MM.1S (cell line): ENCODE data around the gene LRRC18.

ENCODE experiments used
- EZH2 ChIP-seq: fragments of 300-600 bp; sonication (generic); optimal IDR thresholded peaks from 2 replicates; pipeline ENCODE3; 2017; ENCODE audit warnings: low read depth, mild to moderate bottlenecking, antibody characterized with exemption, low read length, mixed read lengths
- EZH2phosphoT487 ChIP-seq: fragments of 300-600 bp; sonication (generic); IDR thresholded peaks from 2 replicates; pipeline ENCODE4 v1.6.1; 2018; ENCODE audit warnings: antibody characterized with exemption, low read length
- TF ChIP-seq, protein P1 (sequence below): fragments of 300-600 bp; sonication (generic); IDR thresholded peaks from 2 replicates; pipeline ENCODE4 v1.5.1; 2016; ENCODE audit warnings: antibody characterized with exemption, low read length, mixed read lengths

DNA sequence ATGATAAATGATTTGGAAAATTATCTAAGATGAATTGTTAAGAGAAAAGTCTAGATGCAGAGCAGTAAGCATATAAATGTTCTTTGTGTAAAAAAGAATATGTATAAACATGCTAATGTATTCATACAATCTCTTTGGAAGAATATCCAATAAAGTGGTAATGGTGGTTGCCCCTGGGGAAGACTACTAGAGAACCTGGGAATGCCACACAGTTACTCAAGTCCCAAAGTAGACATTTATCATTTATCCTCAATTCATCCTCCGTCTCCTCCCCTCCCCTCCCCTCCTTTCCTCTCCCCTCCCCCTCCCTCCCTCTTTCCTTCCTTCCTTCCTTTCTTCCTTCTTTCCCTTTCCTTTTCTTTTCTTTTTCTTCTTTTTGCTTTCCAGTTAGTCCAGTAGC, 51.7 kb downstream of the LRRC18 start:
- TF ChIP-seq EZH2phosphoT487 (no peak), EZH2 (no peak)
- TF ChIP-seq, protein P1, sequence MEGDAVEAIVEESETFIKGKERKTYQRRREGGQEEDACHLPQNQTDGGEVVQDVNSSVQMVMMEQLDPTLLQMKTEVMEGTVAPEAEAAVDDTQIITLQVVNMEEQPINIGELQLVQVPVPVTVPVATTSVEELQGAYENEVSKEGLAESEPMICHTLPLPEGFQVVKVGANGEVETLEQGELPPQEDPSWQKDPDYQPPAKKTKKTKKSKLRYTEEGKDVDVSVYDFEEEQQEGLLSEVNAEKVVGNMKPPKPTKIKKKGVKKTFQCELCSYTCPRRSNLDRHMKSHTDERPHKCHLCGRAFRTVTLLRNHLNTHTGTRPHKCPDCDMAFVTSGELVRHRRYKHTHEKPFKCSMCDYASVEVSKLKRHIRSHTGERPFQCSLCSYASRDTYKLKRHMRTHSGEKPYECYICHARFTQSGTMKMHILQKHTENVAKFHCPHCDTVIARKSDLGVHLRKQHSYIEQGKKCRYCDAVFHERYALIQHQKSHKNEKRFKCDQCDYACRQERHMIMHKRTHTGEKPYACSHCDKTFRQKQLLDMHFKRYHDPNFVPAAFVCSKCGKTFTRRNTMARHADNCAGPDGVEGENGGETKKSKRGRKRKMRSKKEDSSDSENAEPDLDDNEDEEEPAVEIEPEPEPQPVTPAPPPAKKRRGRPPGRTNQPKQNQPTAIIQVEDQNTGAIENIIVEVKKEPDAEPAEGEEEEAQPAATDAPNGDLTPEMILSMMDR: no peak
